Thyroid gland (tissue), 4 donors: Measurements from ENCODE around the gene DLL4.

Experiments
- POLR2A ChIP-seq, 2 donors: fragments of 450-650 bp; IDR thresholded peaks; one replicate each; pipeline ENCODE4 v1.6.1; 2017; ENCODE audit warnings: antibody characterized with exemption in 2 of 2, mild to moderate bottlenecking in 2 of 2, moderate library complexity in 1 of 2
- TF ChIP-seq, protein P1 (sequence below), 6 experiments: fragments of 200-600 bp in 3 of 6; fragments of 450-650 bp in 3 of 6; sonication (generic) in 3 of 6; IDR thresholded peaks; one replicate each; pipeline ENCODE4 v1.5.1; 2016 to 2019; ENCODE audit warnings: antibody characterized with exemption in 6 of 6, mild to moderate bottlenecking in 2 of 6, inconsistent platforms in 1 of 6, moderate library complexity in 1 of 6

DNA sequence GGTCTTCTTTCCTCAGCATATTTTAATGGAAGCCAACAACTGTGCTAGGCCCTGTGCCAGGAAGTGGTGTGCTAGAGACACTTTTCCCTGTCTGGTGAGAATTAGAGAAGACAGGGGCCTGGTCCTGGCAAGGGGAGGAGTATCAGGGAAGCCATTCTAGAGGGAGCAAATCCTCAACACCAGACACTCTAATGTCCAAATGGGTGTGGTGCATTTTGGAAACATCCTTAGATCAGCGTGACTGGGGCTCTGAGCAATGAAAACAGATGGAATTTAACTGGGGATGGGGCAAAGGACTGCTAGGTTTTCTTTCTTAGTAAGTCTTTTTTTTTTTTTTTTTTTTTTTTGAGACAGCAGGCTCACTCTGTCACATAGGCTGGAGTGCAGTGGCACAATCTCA, 42.6 kb upstream of the DLL4 start:
- TF ChIP-seq, protein P1, sequence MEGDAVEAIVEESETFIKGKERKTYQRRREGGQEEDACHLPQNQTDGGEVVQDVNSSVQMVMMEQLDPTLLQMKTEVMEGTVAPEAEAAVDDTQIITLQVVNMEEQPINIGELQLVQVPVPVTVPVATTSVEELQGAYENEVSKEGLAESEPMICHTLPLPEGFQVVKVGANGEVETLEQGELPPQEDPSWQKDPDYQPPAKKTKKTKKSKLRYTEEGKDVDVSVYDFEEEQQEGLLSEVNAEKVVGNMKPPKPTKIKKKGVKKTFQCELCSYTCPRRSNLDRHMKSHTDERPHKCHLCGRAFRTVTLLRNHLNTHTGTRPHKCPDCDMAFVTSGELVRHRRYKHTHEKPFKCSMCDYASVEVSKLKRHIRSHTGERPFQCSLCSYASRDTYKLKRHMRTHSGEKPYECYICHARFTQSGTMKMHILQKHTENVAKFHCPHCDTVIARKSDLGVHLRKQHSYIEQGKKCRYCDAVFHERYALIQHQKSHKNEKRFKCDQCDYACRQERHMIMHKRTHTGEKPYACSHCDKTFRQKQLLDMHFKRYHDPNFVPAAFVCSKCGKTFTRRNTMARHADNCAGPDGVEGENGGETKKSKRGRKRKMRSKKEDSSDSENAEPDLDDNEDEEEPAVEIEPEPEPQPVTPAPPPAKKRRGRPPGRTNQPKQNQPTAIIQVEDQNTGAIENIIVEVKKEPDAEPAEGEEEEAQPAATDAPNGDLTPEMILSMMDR (IDR thresholded peaks at IDR 0.05) = no peak
- TF ChIP-seq POLR2A (IDR thresholded peaks at IDR 0.05) = no peak
